Heart right ventricle (tissue), 16 donors: ENCODE data around the gene SLC9A6. TPM values are rescaled to one million over a fixed set of nuclear protein-coding genes. Genes with fewer than 3 reads are reported as not detected.

Experiments used
- ATAC-seq, 8 donors: fragments of 200-7000 bp; cut with Tn5 transposase; one replicate each; pipeline ENCODE4 v1.9.1; 2020; ENCODE audit warnings: mild to moderate bottlenecking in 8 of 8, moderate library complexity in 8 of 8, moderate number of reproducible peaks in 1 of 8
- DNase-seq, 2 donors: peaks; one replicate each; pipeline ENCODE4 v3.0.0-alpha.2; 2020
- H3K27ac ChIP-seq, 10 donors: fragments of 200-600 bp; sonication (generic) in 2 of 10; one replicate each; pipeline versions ENCODE4 v1.5.0 to v1.8.0; 2020 to 2022; ENCODE audit warnings: mild to moderate bottlenecking in 3 of 10
- H3K27me3 ChIP-seq, 7 donors: fragments of 200-600 bp; one replicate each; pipeline ENCODE4 v1.8.0; 2021 to 2022; ENCODE audit warnings: mild to moderate bottlenecking in 2 of 7
- H3K36me3 ChIP-seq, 9 donors: fragments of 200-600 bp; sonication (generic) in 1 of 9; one replicate each; pipeline versions ENCODE4 v1.5.0 to v1.8.0; 2020 to 2022; ENCODE audit warnings: mild to moderate bottlenecking in 2 of 9
- H3K4me1 ChIP-seq, 9 donors: fragments of 200-600 bp; sonication (generic) in 1 of 9; one replicate each; pipeline versions ENCODE4 v1.5.0 to v1.8.0; 2020 to 2022; ENCODE audit warnings: mild to moderate bottlenecking in 4 of 9
- H3K4me3 ChIP-seq, 10 donors: fragments of 200-600 bp; sonication (generic) in 2 of 10; one replicate each; pipeline versions ENCODE4 v1.5.0 to v1.8.0; 2020 to 2022; ENCODE audit warnings: mild to moderate bottlenecking in 7 of 10, moderate library complexity in 2 of 10
- H3K9me3 ChIP-seq, 11 donors: fragments of 200-600 bp in 10 of 11; sonication (generic) in 2 of 11; one replicate each; pipeline versions ENCODE4 v1.5.0 to v1.8.0; 2013 to 2022; ENCODE audit warnings: mild to moderate bottlenecking in 2 of 11, control low read depth in 1 of 11, moderate library complexity in 1 of 11
- CTCF ChIP-seq, 9 donors: fragments of 200-600 bp; sonication (generic) in 2 of 9; IDR thresholded peaks; one replicate each; pipeline versions ENCODE4 v1.5.0 to v1.8.0; 2021 to 2022; ENCODE audit warnings: antibody characterized with exemption in 9 of 9, mild to moderate bottlenecking in 5 of 9, moderate library complexity in 1 of 9
- WGBS, 2 donors: extraction: QIAGEN DNeasy Blood & Tissue Kit; methylation state at CpG; one replicate each; pipeline ENCODE4 v1.1.7; 2013; ENCODE audit warnings: inconsistent platforms in 1 of 2; 5-methylcytosine and 5-hydroxymethylcytosine counted together
- intact Hi-C, 10 donors: fragments of 100-400 bp; cut with DNase I; formaldehyde crosslinking; loops; one replicate each; pipeline versions ENCODE4 v1.11.1 to v1.14.2; 2022
- polyA plus RNA-seq, 2 donors: library from polyadenylated mRNA; stranded (reverse); fragments of 200-250 nt; gene quantifications; one replicate each; pipeline ENCODE4 v1.2.3, GENCODE V29; 2013
- total RNA-seq, 10 donors: library from RNA; stranded (reverse); fragmentation: NEBNext Ultra II Directional in 3 of 10; extraction: Animal tissue kit (Norgen Biotek cat#: 25700) in 3 of 10; gene quantifications; one replicate each; pipeline versions ENCODE4 v1.2.1 to v1.2.4, GENCODE V29; 2021 to 2023
- donor health status: Arrhythmogenic right ventricular cardiomyopathy.
- donor health status: ischemic (EF 13 %, LVEDD 7.1; RV severe dilation, severe dysfunction).
- donor health status: healthy with polysubstance abuse.
- donor health status: DM: no; HTN: yes; CAD: no.
- donor health status: DM: no; HTN: no; CAD: no.
- donor health status: ischemic (EF 25% LVEDD 6.9; RV normal size, moderate dysfunction).
- donor health status: ischemic (EF 25% LVEDD 5.7; RV mildly dilated, moderate dysfunction).
- donor health status: healthy.
- donor health status: DM: yes; HTN: yes; CAD: no.
- donor health status: Ischemic cardiomyopathy.
- donor health status: ischemic (EF 35%, LVEDD 5.7; RV mildly dilated, moderate dysfunction).
- donor health status: nonischemic (EF 11% LVEDD 7.7; RV severe dilation, severe dysfunction).
- donor health status: DM: yes; HTN: yes; CAD: no.
- donor health status: PGD.
- donor health status: ischemic (EF 29% LVEDD 5.4; RV normal size, mild dysfunction).
- donor health status: nonischemic (EF 23%, LVEDD 6.1; RV moderate dilation, normal function).

The SLC9A6 gene
- total and polyA plus RNA-seq, 12 donors = 11.7 to 18.5 (median 14.5) TPM

- no peak for ATAC-seq
- H3K36me3 ChIP-seq = peaks cover 0 to 47% (median 0%) of the 10 kb centered on the region in 9 donors
- intact Hi-C loops = loop anchor here in 7 of 10 donors (5.0 to 10.0 kb wide), 7 partner anchors 137 to 560 kb away; no protein-coding TSS in a partner anchor
Measured at GRCh38 chrX:136025091-136025490, 39.9 kb downstream of the SLC9A6 start.

GRCh38 chrX:136028383-136028984, 43.2 kb downstream of the SLC9A6 start:
- intact Hi-C loops = loop anchor here in 9 of 10 donors (2.0 to 10.0 kb wide), 11 partner anchors 134 to 556 kb away; no protein-coding TSS in a partner anchor
- ATAC-seq (peak; percentile 30 to 61 (median 47)), DNase-seq (peak in 1 of 2 donors; percentile 11)
- peak; percentile 28 to 71 (median 62) for TF ChIP-seq CTCF (IDR thresholded peaks at IDR 0.05)
- Histone ChIP-seq H3K36me3 (peaks cover 0 to 28% (median 0%) of the 10 kb centered on the region in 9 donors), H3K9me3 (no peaks in the 10 kb centered on the region), H3K4me3 (no peak overlapping the region), H3K4me1 (peaks cover 0 to 43% (median 10%) of the 10 kb centered on the region in 9 donors), H3K27ac (peak overlapping the region in 7 of 10 donors; percentile 12 to 91 (median 85)), H3K27me3 (peaks cover 0 to 20% (median 0%) of the 10 kb centered on the region in 7 donors)

More at GRCh38 chrX:136025091-136025490, 39.9 kb downstream of the SLC9A6 start:
- Histone ChIP-seq H3K9me3 (no peaks in the 10 kb centered on the region), H3K4me1 (peaks cover 0 to 16% (median 5%) of the 10 kb centered on the region in 9 donors), H3K27ac (no peak overlapping the region), H3K27me3 (peaks cover 0 to 19% (median 0%) of the 10 kb centered on the region in 7 donors), H3K4me3 (no peak overlapping the region)
- no peak for TF ChIP-seq CTCF (IDR thresholded peaks at IDR 0.05)
- DNase-seq = no peak
- WGBS, 2 donors = 91 to 93% methylated on average over 3 of the region's 3 CpGs

- WGBS, 2 donors = 69 to 77% methylated on average over 2 of the region's 2 CpGs
- Histone ChIP-seq H3K27ac (peak overlapping the region; percentile 21 to 92 (median 86)), H3K4me3 (no peak overlapping the region), H3K36me3 (peaks cover 0 to 19% (median 0%) of the 10 kb centered on the region in 9 donors), H3K27me3 (peaks cover 0 to 14% (median 0%) of the 10 kb centered on the region in 7 donors), H3K4me1 (peaks cover 0 to 53% (median 10%) of the 10 kb centered on the region in 9 donors), H3K9me3 (no peaks in the 10 kb centered on the region)
- intact Hi-C loops = loop anchor here in 9 of 10 donors (1.0 to 10.0 kb wide), 15 partner anchors 118 to 555 kb away; partner anchors contain the start of gene FHL1 (in 2 of the 9)
- DNase-seq = no peak
- no peak for TF ChIP-seq CTCF (IDR thresholded peaks at IDR 0.05)
- peak in 1 of 8 donors; percentile 15 for ATAC-seq
Measured at GRCh38 chrX:136029766-136030165, 44.5 kb downstream of the SLC9A6 start.

- peak; percentile 82 to 95 (median 93) for ATAC-seq
- TF ChIP-seq CTCF (IDR thresholded peaks at IDR 0.05) = no peak
- intact Hi-C loops = loop anchor here in 6 of 10 donors (1.0 to 5.0 kb wide), 5 partner anchors 117 to 238 kb away; partner anchors contain the start of gene FHL1 (in 2 of the 6)
- WGBS, 2 donors = 8 to 10% methylated on average over 9 of the region's 9 CpGs
- Histone ChIP-seq H3K27me3 (peaks cover 0 to 13% (median 0%) of the 10 kb centered on the region in 7 donors), H3K4me1 (peaks cover 0 to 58% (median 10%) of the 10 kb centered on the region in 9 donors), H3K27ac (peak overlapping the region; percentile 21 to 92 (median 86)), H3K9me3 (no peaks in the 10 kb centered on the region), H3K4me3 (no peak overlapping the region), H3K36me3 (peaks cover 0 to 11% (median 0%) of the 10 kb centered on the region in 9 donors)
- DNase-seq = peak; percentile 41 to 86
Measured at GRCh38 chrX:136030303-136031191, 45.3 kb downstream of the SLC9A6 start.
